Mesothelial cell of epicardium (in vitro differentiated cells): ENCODE data around the gene EZH1. TPM values are rescaled to one million over a fixed set of nuclear protein-coding genes. Genes with fewer than 3 reads are reported as not detected.

Source experiments
- DNase-seq, 2 experiments: peaks; one replicate each; pipeline ENCODE4 v3.0.0; 2021; ENCODE audit warnings: low spot score in 2 of 2; ENCODE audit not compliant: unreplicated experiment in 2 of 2
- H3K27ac Mint-ChIP-seq: 2 replicates; pipeline ENCODE4 v1.8.0; 2021; ENCODE audit warnings: mixed read lengths
- H3K27me3 Mint-ChIP-seq: 2 replicates; pipeline ENCODE4 v1.8.0; 2021; ENCODE audit warnings: low read depth, mixed read lengths
- H3K36me3 Mint-ChIP-seq: 2 replicates; pipeline ENCODE4 v1.8.0; 2021; ENCODE audit warnings: mixed read lengths
- H3K4me1 Mint-ChIP-seq: 2 replicates; pipeline ENCODE4 v1.8.0; 2021; ENCODE audit warnings: mixed read lengths
- H3K4me3 Mint-ChIP-seq: 2 replicates; pipeline ENCODE4 v1.8.0; 2021; ENCODE audit warnings: mild to moderate bottlenecking, moderate library complexity, mixed read lengths
- H3K9me3 Mint-ChIP-seq: 2 replicates; pipeline ENCODE4 v1.8.0; 2021; ENCODE audit warnings: mixed read lengths
- total RNA-seq: library from RNA; stranded (reverse); gene quantifications from 3 replicates; pipeline ENCODE4 v1.2.1, GENCODE V29; 2021
- TF ChIP-seq, protein P1 (sequence below): fragments of 200-600 bp; sonication (generic); IDR thresholded peaks from one replicate; pipeline ENCODE4 v1.5.0; 2021; ENCODE audit warnings: antibody characterized with exemption; ENCODE audit not compliant: unreplicated experiment

The EZH1 gene
- total RNA-seq, 1 donor from 2014 or later, result 45.1 TPM

- H3K27ac Mint-ChIP-seq, result no peak overlapping the region
- peaks cover 47% of the 10 kb centered on the region for H3K27me3 Mint-ChIP-seq
- H3K36me3 Mint-ChIP-seq, result peaks cover 7% of the 10 kb centered on the region
- no peaks in the 10 kb centered on the region for H3K9me3 Mint-ChIP-seq
- peaks cover 6% of the 10 kb centered on the region for H3K4me1 Mint-ChIP-seq
- DNase-seq, result no peak
- TF ChIP-seq, protein P1, sequence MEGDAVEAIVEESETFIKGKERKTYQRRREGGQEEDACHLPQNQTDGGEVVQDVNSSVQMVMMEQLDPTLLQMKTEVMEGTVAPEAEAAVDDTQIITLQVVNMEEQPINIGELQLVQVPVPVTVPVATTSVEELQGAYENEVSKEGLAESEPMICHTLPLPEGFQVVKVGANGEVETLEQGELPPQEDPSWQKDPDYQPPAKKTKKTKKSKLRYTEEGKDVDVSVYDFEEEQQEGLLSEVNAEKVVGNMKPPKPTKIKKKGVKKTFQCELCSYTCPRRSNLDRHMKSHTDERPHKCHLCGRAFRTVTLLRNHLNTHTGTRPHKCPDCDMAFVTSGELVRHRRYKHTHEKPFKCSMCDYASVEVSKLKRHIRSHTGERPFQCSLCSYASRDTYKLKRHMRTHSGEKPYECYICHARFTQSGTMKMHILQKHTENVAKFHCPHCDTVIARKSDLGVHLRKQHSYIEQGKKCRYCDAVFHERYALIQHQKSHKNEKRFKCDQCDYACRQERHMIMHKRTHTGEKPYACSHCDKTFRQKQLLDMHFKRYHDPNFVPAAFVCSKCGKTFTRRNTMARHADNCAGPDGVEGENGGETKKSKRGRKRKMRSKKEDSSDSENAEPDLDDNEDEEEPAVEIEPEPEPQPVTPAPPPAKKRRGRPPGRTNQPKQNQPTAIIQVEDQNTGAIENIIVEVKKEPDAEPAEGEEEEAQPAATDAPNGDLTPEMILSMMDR, result no peak
- H3K4me3 Mint-ChIP-seq, result peak overlapping the region; percentile 60
Observed at GRCh38 chr17:42780851-42781638, 36.2 kb upstream of the EZH1 start.

DNA sequence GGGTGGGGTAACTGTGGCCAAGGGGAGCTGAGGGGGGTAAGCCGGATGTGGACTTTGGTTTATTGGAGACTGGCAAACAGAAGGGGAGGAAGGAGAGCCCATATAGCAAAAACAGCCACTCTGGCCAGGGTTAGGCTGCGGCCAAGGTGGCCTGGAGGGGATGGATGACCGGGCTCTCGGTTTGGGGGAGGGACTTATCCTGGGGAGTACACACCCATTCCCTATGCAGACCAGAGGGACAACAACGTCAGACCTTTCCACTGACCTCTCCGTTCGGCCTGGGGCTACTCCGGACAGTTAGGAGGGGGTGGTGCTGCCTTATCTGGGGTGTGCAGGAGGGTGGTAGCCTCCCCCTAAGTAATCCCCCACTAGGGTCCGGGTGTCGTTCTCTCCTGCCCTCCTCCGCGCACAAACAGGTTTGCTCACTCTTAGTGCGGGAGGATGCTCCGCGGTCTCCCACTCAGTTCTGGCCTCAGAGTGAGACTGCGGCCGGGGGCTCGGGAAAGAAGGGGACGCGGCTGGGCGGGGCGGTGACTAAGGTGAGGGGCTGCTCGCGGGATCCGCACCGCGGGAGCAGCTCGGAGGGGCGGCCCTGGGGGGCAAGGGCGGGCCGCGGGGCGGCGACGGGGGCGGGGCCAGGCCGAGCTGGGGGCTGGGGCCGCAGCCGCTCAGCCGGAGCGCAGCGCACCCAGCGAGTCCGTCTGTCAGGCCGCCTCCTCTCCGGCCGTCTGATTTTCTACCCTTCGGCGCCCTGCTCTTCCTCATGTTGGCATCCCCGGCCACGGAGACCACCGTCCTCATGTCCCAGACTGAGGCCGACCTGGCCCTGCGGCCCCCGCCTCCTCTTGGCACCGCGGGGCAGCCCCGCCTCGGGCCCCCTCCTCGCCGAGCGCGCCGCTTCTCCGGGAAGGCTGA is 35.4 kb upstream of the EZH1 start, which contains the start of gene WNK4:
WNK4 (plus strand) TSS at position 675 of the 915 bp plus-strand sequence; CDS start at position 764, 89 bp downstream.
- no peak for DNase-seq
- Mint-ChIP-seq H3K4me1 (peaks cover 6% of the 10 kb centered on the region), H3K9me3 (no peaks in the 10 kb centered on the region), H3K27ac (no peak within 1 kb of the TSS), H3K36me3 (peaks cover 10% of the 10 kb centered on the region), H3K27me3 (peaks cover 41% of the 10 kb centered on the region), H3K4me3 (peak within 1 kb of the TSS; percentile 60)
- TF ChIP-seq, protein P1, result no peak

DNA sequence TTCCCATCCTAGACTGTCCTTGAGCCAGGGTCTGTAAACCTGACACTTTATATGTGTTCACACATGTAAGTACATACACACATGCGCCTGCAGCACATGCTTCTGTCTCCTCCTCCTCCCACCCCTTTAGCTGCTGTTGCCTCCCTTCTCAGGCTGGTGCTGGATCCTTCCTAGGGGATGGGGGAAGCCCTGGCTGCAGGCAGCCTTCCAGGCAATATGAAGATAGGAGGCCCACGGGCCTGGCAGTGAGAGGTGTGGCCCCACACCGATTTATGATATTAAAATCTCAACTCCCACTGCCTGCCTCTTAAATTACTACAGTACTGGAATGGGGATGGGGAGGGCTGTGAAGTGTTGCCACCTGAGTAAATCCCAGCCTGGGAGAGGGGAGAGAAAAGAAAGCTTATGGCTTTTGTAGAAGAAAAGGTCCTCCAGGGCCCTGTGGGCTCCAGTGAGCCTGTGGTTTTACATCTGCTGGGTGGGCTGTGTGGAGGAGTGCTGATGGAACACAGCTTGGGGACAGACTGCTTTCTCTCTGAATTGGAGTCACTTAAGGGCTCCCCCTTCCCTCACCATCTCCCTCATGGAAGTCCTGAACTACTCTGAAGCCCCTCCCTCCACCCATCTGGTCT is 34.6 kb upstream of the EZH1 start:
- H3K27ac Mint-ChIP-seq, result no peak overlapping the region

GRCh38 chr17:42778570-42778969 is 33.7 kb upstream of the EZH1 start:
- Mint-ChIP-seq H3K27ac (no peak overlapping the region), H3K9me3 (no peaks in the 10 kb centered on the region), H3K27me3 (peaks cover 30% of the 10 kb centered on the region), H3K36me3 (peaks cover 10% of the 10 kb centered on the region), H3K4me1 (peaks cover 14% of the 10 kb centered on the region), H3K4me3 (no peak overlapping the region)
- TF ChIP-seq, protein P1, result no peak
- DNase-seq, result no peak

More for the DNA sequence above, 34.6 kb upstream of the EZH1 start:
- Mint-ChIP-seq H3K27me3 (peaks cover 36% of the 10 kb centered on the region), H3K4me3 (peak overlapping the region; percentile 55), H3K36me3 (peaks cover 10% of the 10 kb centered on the region), H3K4me1 (peaks cover 6% of the 10 kb centered on the region), H3K9me3 (no peaks in the 10 kb centered on the region)
- DNase-seq, result no peak
- TF ChIP-seq, protein P1, result no peak

- peaks cover 10% of the 10 kb centered on the region for H3K36me3 Mint-ChIP-seq
- peaks cover 3% of the 10 kb centered on the region for H3K27me3 Mint-ChIP-seq
- H3K4me3 Mint-ChIP-seq, result peak overlapping the region; percentile 30
- no peak for DNase-seq
- no peak overlapping the region for H3K27ac Mint-ChIP-seq
- H3K9me3 Mint-ChIP-seq, result no peaks in the 10 kb centered on the region
- TF ChIP-seq, protein P1, result no peak
- peaks cover 12% of the 10 kb centered on the region for H3K4me1 Mint-ChIP-seq
Observed at GRCh38 chr17:42775534-42776098, 30.8 kb upstream of the EZH1 start.
